IMR-90 (cell line): ENCODE data around the gene AP4S1. TPM values are rescaled to one million over a fixed set of nuclear protein-coding genes. Genes with fewer than 3 reads are reported as not detected.

Experiments used
- ATAC-seq: fragments of 200-7000 bp; cut with Tn5 transposase; 2 replicates; pipeline ENCODE4 v1.9.1; 2020; ENCODE audit warnings: low read depth, mild to moderate bottlenecking, moderate library complexity
- BruUV-seq: library from RNA; stranded (reverse); fragments of 400-500 nt; replicated peaks from 2 replicates; lab custom pipeline; 2021; lab: Mats Ljungman, UMichigan
- CTCF ChIA-PET: fragments of 300-600 bp; formaldehyde crosslinking; extraction: SDS; loops from one replicate; lab custom pipeline; 2021; ENCODE audit warnings: antibody characterized with exemption; lab: Yijun Ruan, JAX
- POLR2A ChIA-PET: fragments of 300-600 bp; sonication (Branson Sonifier 250); formaldehyde crosslinking; loops from one replicate; lab custom pipeline; 2022; ENCODE audit warnings: antibody characterized with exemption; ENCODE audit not compliant: unreplicated experiment; lab: Charles Lee
- DNase-seq: peaks from one replicate; pipeline ENCODE4 v3.0.0; 2013
- H2AFZ ChIP-seq: replicated peaks from 2 replicates; pipeline ENCODE3; 2013; ENCODE audit warnings: low read length, mild to moderate bottlenecking; ENCODE audit not compliant: poor library complexity
- H2AK5ac ChIP-seq: 2 replicates; pipeline ENCODE4 v1.6.1; 2013; ENCODE audit warnings: low read depth, low read length, inconsistent platforms
- H2AK9ac ChIP-seq: replicated peaks from 2 replicates; pipeline ENCODE3; 2013; ENCODE audit warnings: mild to moderate bottlenecking, low read depth, low read length, moderate library complexity; ENCODE audit not compliant: poor library complexity
- H2BK120ac ChIP-seq: 2 replicates; pipeline ENCODE4 v1.6.1; 2013; ENCODE audit warnings: low read depth, low read length, inconsistent platforms
- H2BK15ac ChIP-seq: 3 replicates; pipeline ENCODE4 v1.6.1; 2013; ENCODE audit warnings: low read depth, low read length, inconsistent platforms
- H2BK20ac ChIP-seq: 2 replicates; pipeline ENCODE4 v1.6.1; 2013; ENCODE audit warnings: low read depth, mild to moderate bottlenecking, inconsistent platforms, low read length, moderate library complexity
- H2BK5ac ChIP-seq: 2 replicates; pipeline ENCODE4 v1.6.1; 2013; ENCODE audit warnings: mild to moderate bottlenecking, low read depth, low read length, inconsistent platforms; ENCODE audit not compliant: poor library complexity, severe bottlenecking
- H3K14ac ChIP-seq: replicated peaks from 2 replicates; pipeline ENCODE4 v1.6.1; 2013; ENCODE audit warnings: low read depth, low read length, inconsistent platforms
- H3K18ac ChIP-seq: 2 replicates; pipeline ENCODE4 v1.6.1; 2013; ENCODE audit warnings: low read depth, low read length, control low read depth
- H3K23ac ChIP-seq: 2 replicates; pipeline ENCODE4 v1.6.1; 2013; ENCODE audit warnings: low read depth, low read length, inconsistent platforms
- H3K27ac ChIP-seq: 2 replicates; pipeline ENCODE4 v1.5.1; 2013; ENCODE audit warnings: mild to moderate bottlenecking, control low read depth, low read length; ENCODE audit not compliant: insufficient read depth
- H3K27me3 ChIP-seq: 2 replicates; pipeline ENCODE4 v1.6.1; 2013; ENCODE audit warnings: low read length; ENCODE audit not compliant: control insufficient read depth, insufficient read depth
- H3K36me3 ChIP-seq: 2 replicates; pipeline ENCODE4 v1.6.1; 2013; ENCODE audit warnings: low read length, mixed read lengths; ENCODE audit not compliant: control insufficient read depth, insufficient read depth
- H3K4ac ChIP-seq: 2 replicates; pipeline ENCODE4 v1.6.1; 2013; ENCODE audit warnings: low read depth, low read length, inconsistent platforms
- H3K4me1 ChIP-seq: 2 replicates; pipeline ENCODE4 v1.6.1; 2013; ENCODE audit warnings: low read length, mixed read lengths; ENCODE audit not compliant: control insufficient read depth, insufficient read depth
- H3K4me2 ChIP-seq: 2 replicates; pipeline ENCODE4 v1.6.1; 2013; ENCODE audit warnings: low read depth, mild to moderate bottlenecking, control low read depth, low read length, moderate library complexity
- H3K4me3 ChIP-seq: 2 replicates; pipeline ENCODE4 v1.5.1; 2013; ENCODE audit warnings: low read depth, mild to moderate bottlenecking, control low read depth, low read length, moderate library complexity; ENCODE audit not compliant: insufficient read depth
- H3K56ac ChIP-seq: 2 replicates; pipeline ENCODE4 v1.6.1; 2013; ENCODE audit warnings: low read length, inconsistent platforms; ENCODE audit not compliant: insufficient read depth; ENCODE audit errors: extremely low read depth
- H3K79me1 ChIP-seq, 2 experiments: 2 replicates each; pipeline ENCODE4 v1.6.1; 2013; ENCODE audit warnings: low read length in 2 of 2, inconsistent platforms in 1 of 2, low read depth in 1 of 2
- H3K9ac ChIP-seq: 2 replicates; pipeline ENCODE4 v1.6.1; 2013; ENCODE audit warnings: low read depth, low read length, control low read depth
- H3K9me1 ChIP-seq: 2 replicates; pipeline ENCODE4 v1.6.1; 2013; ENCODE audit warnings: low read length, inconsistent platforms; ENCODE audit not compliant: insufficient read depth
- H3K9me3 ChIP-seq: 2 replicates; pipeline ENCODE4 v1.6.1; 2013; ENCODE audit warnings: low read length; ENCODE audit not compliant: control insufficient read depth, insufficient read depth
- H4K20me1 ChIP-seq: 2 replicates; pipeline ENCODE4 v1.6.1; 2013; ENCODE audit warnings: low read length, inconsistent platforms; ENCODE audit not compliant: insufficient read depth
- H4K5ac ChIP-seq: 2 replicates; pipeline ENCODE4 v1.6.1; 2013; ENCODE audit warnings: mild to moderate bottlenecking, low read depth, low read length, control low read depth
- H4K8ac ChIP-seq, 2 experiments: 2 replicates each; pipeline ENCODE4 v1.6.1; 2013; ENCODE audit warnings: low read depth in 2 of 2, low read length in 2 of 2, control low read depth in 1 of 2, inconsistent platforms in 1 of 2
- H4K91ac ChIP-seq: 2 replicates; pipeline ENCODE4 v1.6.1; 2013; ENCODE audit warnings: low read depth, low read length, inconsistent platforms; ENCODE audit not compliant: insufficient read depth
- BHLHE40 ChIP-seq: fragments of 150-350 bp; IDR thresholded peaks from 2 replicates; pipeline ENCODE4 v1.6.1; 2016; ENCODE audit warnings: mild to moderate bottlenecking, low read depth, low read length
- CEBPB ChIP-seq: IDR thresholded peaks from 2 replicates; pipeline ENCODE4 v1.6.1; 2012; ENCODE audit warnings: low read depth, low read length, improper control_type of control experiment
- CHD1 ChIP-seq: IDR thresholded peaks from 2 replicates; pipeline ENCODE4 v1.6.1; 2012; ENCODE audit warnings: low read depth, low read length, improper control_type of control experiment
- FOS ChIP-seq: fragments of 150-350 bp; IDR thresholded peaks from 2 replicates; pipeline ENCODE4 v1.6.1; 2016; ENCODE audit warnings: low read depth, low read length
- MAFK ChIP-seq: IDR thresholded peaks from 2 replicates; pipeline ENCODE4 v1.6.1; 2012; ENCODE audit warnings: low read depth, low read length, improper control_type of control experiment
- MAZ ChIP-seq: IDR thresholded peaks from 2 replicates; pipeline ENCODE4 v1.6.1; 2012; ENCODE audit warnings: low read depth, mild to moderate bottlenecking, low read length, improper control_type of control experiment, moderate library complexity, borderline replicate concordance
- MXI1 ChIP-seq: IDR thresholded peaks from 2 replicates; pipeline ENCODE4 v1.6.1; 2012; ENCODE audit warnings: low read depth, mild to moderate bottlenecking, low read length, moderate library complexity, borderline replicate concordance
- NFE2L2 ChIP-seq: fragments of 150-350 bp; IDR thresholded peaks from 2 replicates; pipeline ENCODE4 v1.6.1; 2016; ENCODE audit warnings: low read depth, mild to moderate bottlenecking, low read length
- POLR2A ChIP-seq: IDR thresholded peaks from 2 replicates; pipeline ENCODE4 v1.6.1; 2012; ENCODE audit warnings: mild to moderate bottlenecking, low read depth, low read length
- RAD21 ChIP-seq: IDR thresholded peaks from 2 replicates; pipeline ENCODE4 v1.6.1; 2012; ENCODE audit warnings: low read length, improper control_type of control experiment
- RCOR1 ChIP-seq: IDR thresholded peaks from 2 replicates; pipeline ENCODE4 v1.6.1; 2012; ENCODE audit warnings: mild to moderate bottlenecking, low read length, improper control_type of control experiment; ENCODE audit not compliant: insufficient replicate concordance
- RFX5 ChIP-seq: IDR thresholded peaks from 2 replicates; pipeline ENCODE4 v1.8.0; 2012; ENCODE audit warnings: low read depth, mild to moderate bottlenecking, low read length, moderate library complexity
- SMC3 ChIP-seq: fragments of 150-350 bp; IDR thresholded peaks from 2 replicates; pipeline ENCODE4 v1.6.1; 2016; ENCODE audit warnings: low read depth, mild to moderate bottlenecking, antibody characterized with exemption, low read length, moderate library complexity
- WGBS, 2 experiments: methylation state at CpG; one replicate each; pipeline versions ENCODE4 v1.1.5 to v1.1.7; 2013; ENCODE audit warnings: missing lambda C conversion rate in 2 of 2; ENCODE audit not compliant: insufficient read length in 1 of 2; ENCODE audit errors: extremely low coverage in 2 of 2; 5-methylcytosine and 5-hydroxymethylcytosine counted together
- dilution Hi-C: fragments of 300-500 bp; cut with HindIII; formaldehyde crosslinking; loops from one replicate; pipeline ENCODE4 v1.14.3; 2018; ENCODE audit warnings: low sequenced_read_pairs; ENCODE audit not compliant: unreplicated experiment
- in situ Hi-C: fragments of 300-500 bp; cut with MboI; formaldehyde crosslinking; loops from 3 replicates; pipeline ENCODE4 v1.14.3; 2019; ENCODE audit warnings: low sequenced_read_pairs, inconsistent platforms, mixed read lengths
- intact Hi-C: fragments of 100-400 bp; cut with micrococcal nuclease; formaldehyde crosslinking; loops from 2 replicates; pipeline ENCODE4 v1.10.0; 2022
- polyA plus RNA-seq, 3 experiments: library from polyadenylated mRNA; depleted of rRNA; stranded (reverse); fragments of >200 nt; gene quantifications; 2 replicates each; pipeline ENCODE4 v1.2.3, GENCODE V29; 2012; ENCODE audit warnings: low replicate concordance in 1 of 3
- total RNA-seq: library from RNA; depleted of rRNA; stranded (reverse); fragments of >200 nt; gene quantifications from 2 replicates; pipeline ENCODE4 v1.2.3, GENCODE V29; 2012
- TF ChIP-seq, protein P1 (sequence below): conservative IDR thresholded peaks from 2 replicates; pipeline ENCODE4 v1.5.1; 2012; ENCODE audit warnings: mild to moderate bottlenecking, low read depth, low read length, improper control_type of control experiment
- TF ChIP-seq, protein P2 (sequence below): fragments of 150-350 bp; IDR thresholded peaks from 2 replicates; pipeline ENCODE4 v1.6.1; 2017; ENCODE audit warnings: mild to moderate bottlenecking, antibody characterized with exemption, low read length, low read depth
- TF ChIP-seq, protein P3 (sequence below): fragments of 150-350 bp; IDR thresholded peaks from 2 replicates; pipeline ENCODE4 v1.6.1; 2016; ENCODE audit warnings: low read depth, mild to moderate bottlenecking, low read length, moderate library complexity, borderline replicate concordance

The AP4S1 gene
- total and polyA plus RNA-seq, 2 of the 4 experiments (the other 2 are of a cell fraction): 2.7 to 4.5 TPM

DNA sequence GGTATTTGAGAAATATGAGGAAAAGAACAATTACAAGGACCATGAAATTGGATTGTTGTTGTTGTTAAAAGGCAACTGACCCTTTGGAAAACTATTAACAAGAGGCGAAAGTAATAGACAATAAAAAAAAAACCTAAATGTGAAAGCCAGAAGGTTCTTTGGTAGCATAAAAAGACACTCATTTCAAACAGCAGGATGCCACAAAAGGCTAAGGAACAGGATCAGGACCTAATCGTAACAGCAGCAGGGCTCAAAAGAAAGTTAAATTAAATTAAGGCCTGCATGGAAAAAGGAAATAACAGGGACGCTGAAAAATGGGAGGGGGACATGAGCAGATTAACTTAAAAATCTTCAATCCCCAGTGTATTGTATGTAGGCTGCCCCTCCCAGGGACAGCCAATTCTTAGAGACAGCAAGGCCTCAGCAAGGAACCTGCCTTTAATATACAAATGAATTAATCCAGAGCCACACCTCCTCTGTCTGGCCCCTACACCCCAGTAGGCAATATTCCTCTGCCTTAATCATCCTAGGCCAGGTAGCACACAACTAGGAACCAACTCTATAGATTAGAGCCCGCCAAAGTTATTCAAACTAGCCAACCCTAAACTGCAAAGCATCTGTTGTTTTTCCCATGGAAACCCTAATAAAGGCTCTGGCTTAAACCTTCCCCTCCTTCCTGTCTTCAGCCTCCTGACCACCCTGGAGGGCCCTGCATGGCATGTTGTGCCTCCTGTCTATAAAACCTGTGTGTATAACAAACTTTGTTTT is 28.4 kb upstream of the AP4S1 start:
- BruUV-seq: no TSS peak
- no peak overlapping the region for H3K27ac ChIP-seq

More for the DNA sequence above, 28.4 kb upstream of the AP4S1 start:
- no CpG with 5 or more reads among the region's 4 CpGs for WGBS, 2 experiments
- peaks cover 19 to 69% of the 10 kb centered on the region in 2 experiments for H3K79me1 ChIP-seq
- no peaks in the 10 kb centered on the region for H3K27me3 ChIP-seq
- H3K4ac ChIP-seq: no peak overlapping the region
- no peak overlapping the region for H2AK5ac ChIP-seq
- no peak overlapping the region for H2BK120ac ChIP-seq
- no peak overlapping the region for H3K18ac ChIP-seq
- no peak overlapping the region for H4K8ac ChIP-seq
- peaks cover 7% of the 10 kb centered on the region for H3K4me1 ChIP-seq
- intact Hi-C loops (no loop called here), dilution Hi-C loops (no loop called here), in situ Hi-C loops (loop anchor here (25.0 kb wide), 1 partner anchor 365 kb away; no protein-coding TSS in a partner anchor)
- H4K5ac ChIP-seq: no peak overlapping the region
- no peak overlapping the region for H3K56ac ChIP-seq
- ATAC-seq (no peak), DNase-seq (no peak)
- peaks cover 6% of the 10 kb centered on the region for H3K36me3 ChIP-seq
- no peak overlapping the region for H2BK15ac ChIP-seq
- peaks cover 85% of the 10 kb centered on the region for H4K20me1 ChIP-seq
- H2BK20ac ChIP-seq: no peak overlapping the region
- H4K91ac ChIP-seq: no peak overlapping the region
- CTCF ChIA-PET: no interaction called here
- H2AK9ac ChIP-seq: no peak overlapping the region
- POLR2A ChIA-PET: no interaction called here
- no peak overlapping the region for H3K4me3 ChIP-seq
- peaks cover 18% of the 10 kb centered on the region for H3K9me1 ChIP-seq
- H3K9me3 ChIP-seq: peaks cover 6% of the 10 kb centered on the region
- no peak for TF ChIP-seq POLR2A
- no peak for TF ChIP-seq RAD21
- no peak for TF ChIP-seq RCOR1
- no peak for TF ChIP-seq CEBPB
- no peak for TF ChIP-seq CHD1
- TF ChIP-seq MAFK: no peak
- no peak for TF ChIP-seq RFX5
- no peak for TF ChIP-seq BHLHE40
- no peak for TF ChIP-seq SMC3
- TF ChIP-seq MXI1: no peak
- TF ChIP-seq, protein P1, sequence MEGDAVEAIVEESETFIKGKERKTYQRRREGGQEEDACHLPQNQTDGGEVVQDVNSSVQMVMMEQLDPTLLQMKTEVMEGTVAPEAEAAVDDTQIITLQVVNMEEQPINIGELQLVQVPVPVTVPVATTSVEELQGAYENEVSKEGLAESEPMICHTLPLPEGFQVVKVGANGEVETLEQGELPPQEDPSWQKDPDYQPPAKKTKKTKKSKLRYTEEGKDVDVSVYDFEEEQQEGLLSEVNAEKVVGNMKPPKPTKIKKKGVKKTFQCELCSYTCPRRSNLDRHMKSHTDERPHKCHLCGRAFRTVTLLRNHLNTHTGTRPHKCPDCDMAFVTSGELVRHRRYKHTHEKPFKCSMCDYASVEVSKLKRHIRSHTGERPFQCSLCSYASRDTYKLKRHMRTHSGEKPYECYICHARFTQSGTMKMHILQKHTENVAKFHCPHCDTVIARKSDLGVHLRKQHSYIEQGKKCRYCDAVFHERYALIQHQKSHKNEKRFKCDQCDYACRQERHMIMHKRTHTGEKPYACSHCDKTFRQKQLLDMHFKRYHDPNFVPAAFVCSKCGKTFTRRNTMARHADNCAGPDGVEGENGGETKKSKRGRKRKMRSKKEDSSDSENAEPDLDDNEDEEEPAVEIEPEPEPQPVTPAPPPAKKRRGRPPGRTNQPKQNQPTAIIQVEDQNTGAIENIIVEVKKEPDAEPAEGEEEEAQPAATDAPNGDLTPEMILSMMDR: no peak
- TF ChIP-seq, protein P2, sequence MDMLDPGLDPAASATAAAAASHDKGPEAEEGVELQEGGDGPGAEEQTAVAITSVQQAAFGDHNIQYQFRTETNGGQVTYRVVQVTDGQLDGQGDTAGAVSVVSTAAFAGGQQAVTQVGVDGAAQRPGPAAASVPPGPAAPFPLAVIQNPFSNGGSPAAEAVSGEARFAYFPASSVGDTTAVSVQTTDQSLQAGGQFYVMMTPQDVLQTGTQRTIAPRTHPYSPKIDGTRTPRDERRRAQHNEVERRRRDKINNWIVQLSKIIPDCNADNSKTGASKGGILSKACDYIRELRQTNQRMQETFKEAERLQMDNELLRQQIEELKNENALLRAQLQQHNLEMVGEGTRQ: no peak
- TF ChIP-seq, protein P3, sequence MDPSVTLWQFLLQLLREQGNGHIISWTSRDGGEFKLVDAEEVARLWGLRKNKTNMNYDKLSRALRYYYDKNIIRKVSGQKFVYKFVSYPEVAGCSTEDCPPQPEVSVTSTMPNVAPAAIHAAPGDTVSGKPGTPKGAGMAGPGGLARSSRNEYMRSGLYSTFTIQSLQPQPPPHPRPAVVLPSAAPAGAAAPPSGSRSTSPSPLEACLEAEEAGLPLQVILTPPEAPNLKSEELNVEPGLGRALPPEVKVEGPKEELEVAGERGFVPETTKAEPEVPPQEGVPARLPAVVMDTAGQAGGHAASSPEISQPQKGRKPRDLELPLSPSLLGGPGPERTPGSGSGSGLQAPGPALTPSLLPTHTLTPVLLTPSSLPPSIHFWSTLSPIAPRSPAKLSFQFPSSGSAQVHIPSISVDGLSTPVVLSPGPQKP: no peak
- TF ChIP-seq FOS: no peak
- no peak for TF ChIP-seq MAZ
- no peak for TF ChIP-seq NFE2L2
- H3K9ac ChIP-seq: no peak overlapping the region
- H3K14ac ChIP-seq: no peak overlapping the region
- H2BK5ac ChIP-seq: no peak overlapping the region
- no peak overlapping the region for H3K4me2 ChIP-seq
- no peak overlapping the region for H3K23ac ChIP-seq
- H2AFZ ChIP-seq: no peak overlapping the region
